Small intestine (tissue), 7 donors: ENCODE results near the gene IPCEF1. TPM values are rescaled to one million over a fixed set of nuclear protein-coding genes. Genes with fewer than 3 reads are reported as not detected.
"Not testable (repeated sequence)": the region's sequence is repeated elsewhere in the genome, so short reads cannot be mapped to it uniquely, and the experiment has no call there.

Source experiments
- DNase-seq, 2 donors: peaks; one replicate each; pipeline versions ENCODE4 v3.0.0 to v3.0.0-alpha.2; 2013
- FAIRE-seq: peaks from 2 replicates; lab custom pipeline; 2012; peaks lifted over from hg19 to GRCh38; lab: Jason Lieb, UNC
- H3K27ac ChIP-seq, 3 donors: one replicate each; pipeline ENCODE4 v1.5.1; 2013; ENCODE audit warnings: low read length in 2 of 3, mild to moderate bottlenecking in 2 of 3, control low read depth in 1 of 3, inconsistent platforms in 1 of 3, low read depth in 1 of 3, moderate library complexity in 1 of 3
- H3K27me3 ChIP-seq, 3 donors: one replicate each; pipeline ENCODE4 v1.6.1; 2013; ENCODE audit warnings: low read length in 3 of 3, inconsistent platforms in 1 of 3; ENCODE audit not compliant: control insufficient read depth in 3 of 3, insufficient read depth in 3 of 3
- H3K36me3 ChIP-seq, 3 donors: one replicate each; pipeline ENCODE4 v1.6.1; 2013; ENCODE audit warnings: low read length in 3 of 3, inconsistent platforms in 1 of 3, low read depth in 1 of 3, mild to moderate bottlenecking in 1 of 3, moderate library complexity in 1 of 3; ENCODE audit not compliant: control insufficient read depth in 3 of 3, insufficient read depth in 2 of 3
- H3K4me1 ChIP-seq, 3 donors: one replicate each; pipeline ENCODE4 v1.6.1; 2013; ENCODE audit warnings: low read length in 2 of 3, inconsistent platforms in 1 of 3, low read depth in 1 of 3, mild to moderate bottlenecking in 1 of 3, moderate library complexity in 1 of 3; ENCODE audit not compliant: control insufficient read depth in 3 of 3, insufficient read depth in 2 of 3
- H3K4me3 ChIP-seq, 3 donors: one replicate each; pipeline ENCODE4 v1.5.1; 2013; ENCODE audit warnings: low read length in 3 of 3, control low read depth in 1 of 3, inconsistent platforms in 1 of 3, low read depth in 1 of 3, mild to moderate bottlenecking in 1 of 3, moderate library complexity in 1 of 3
- H3K9me3 ChIP-seq, 2 donors: one replicate each; pipeline ENCODE4 v1.6.1; 2013; ENCODE audit warnings: low read depth in 1 of 2, low read length in 1 of 2; ENCODE audit not compliant: control insufficient read depth in 2 of 2, insufficient read depth in 1 of 2
- WGBS, 3 donors: extraction: QIAGEN DNeasy Blood & Tissue Kit; methylation state at CpG; one replicate each; pipeline ENCODE4 v1.1.7; 2013; 5-methylcytosine and 5-hydroxymethylcytosine counted together
- polyA plus RNA-seq, 4 donors: library from polyadenylated mRNA; stranded (reverse) in 3 of 4; unstranded in 1 of 4; fragments of 200-250 nt in 3 of 4; fragments of 120-200 nt in 1 of 4; gene quantifications; one replicate each; pipeline versions ENCODE4 v1.2.1 to v1.2.3, GENCODE V29; 2013
- donor health status: healthy with polysubstance abuse.
- donor health status: control.
- donor health status: control.
- donor health status: Bipolar disorder and iron deficiency.
- donor health status: healthy.

IPCEF1 gene
- polyA plus RNA-seq, 4 donors = 0.45 to 2.1 (median 0.79) TPM

DNA sequence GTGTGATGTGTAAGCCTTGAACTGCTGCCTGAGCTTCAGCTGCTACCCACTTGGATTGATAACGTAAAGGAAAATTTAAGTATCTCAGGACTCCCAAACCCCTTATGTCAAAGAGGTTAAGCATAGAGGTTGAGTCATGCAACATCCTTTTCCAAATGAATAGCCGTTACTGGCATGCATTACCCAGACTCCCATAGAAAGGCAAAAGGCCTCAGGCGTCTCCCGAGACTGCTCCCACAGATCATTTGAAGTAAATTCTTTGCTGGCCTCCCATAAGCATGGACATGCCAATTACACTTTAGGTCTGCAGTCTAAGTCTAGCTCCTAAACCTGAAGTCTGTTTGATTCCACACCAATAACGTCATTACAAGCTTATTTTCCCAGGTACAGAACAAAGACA lies 14.7 kb downstream of the IPCEF1 start:
- DNase-seq (no peak), FAIRE-seq (no peak)
- 77 to 85% (median 79%) methylated on average over 5 of the region's 5 CpGs for WGBS, 3 donors

DNA sequence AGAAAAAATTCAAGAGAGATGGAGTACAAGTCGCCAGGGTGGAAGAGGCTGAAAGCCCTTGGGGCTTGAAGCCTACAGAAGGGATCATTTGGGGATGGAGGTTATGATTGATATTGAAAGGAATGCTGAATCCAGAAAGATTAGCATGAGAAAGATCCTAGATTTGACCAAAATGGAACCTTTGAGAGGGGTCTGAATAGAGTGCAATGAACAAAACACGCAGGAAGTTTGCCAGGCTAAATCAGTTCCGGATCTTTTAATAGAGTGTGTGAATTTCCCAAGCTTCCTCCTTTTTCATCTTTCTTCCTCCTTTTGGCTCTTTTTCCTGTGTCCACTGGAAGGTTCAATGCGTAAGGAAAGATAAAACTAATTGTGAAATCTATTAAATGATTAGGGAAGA lies 15.3 kb downstream of the IPCEF1 start:
- Histone ChIP-seq H3K4me1 (no peaks in the 10 kb centered on the region), H3K27me3 (no peaks in the 10 kb centered on the region), H3K9me3 (no peaks in the 10 kb centered on the region), H3K36me3 (no peaks in the 10 kb centered on the region), H3K4me3 (no peak overlapping the region), H3K27ac (no peak overlapping the region)
- WGBS, 3 donors = 69 to 88% (median 80%) methylated on average over 4 of the region's 4 CpGs
- DNase-seq = no peak
- no peak for FAIRE-seq

More for the DNA sequence above, 14.7 kb downstream of the IPCEF1 start:
- Histone ChIP-seq H3K9me3 (peaks cover 0 to 3% of the 10 kb centered on the region in 2 donors), H3K27me3 (no peaks in the 10 kb centered on the region), H3K27ac (no peak overlapping the region), H3K4me1 (no peaks in the 10 kb centered on the region), H3K4me3 (no peak overlapping the region), H3K36me3 (no peaks in the 10 kb centered on the region)

DNA sequence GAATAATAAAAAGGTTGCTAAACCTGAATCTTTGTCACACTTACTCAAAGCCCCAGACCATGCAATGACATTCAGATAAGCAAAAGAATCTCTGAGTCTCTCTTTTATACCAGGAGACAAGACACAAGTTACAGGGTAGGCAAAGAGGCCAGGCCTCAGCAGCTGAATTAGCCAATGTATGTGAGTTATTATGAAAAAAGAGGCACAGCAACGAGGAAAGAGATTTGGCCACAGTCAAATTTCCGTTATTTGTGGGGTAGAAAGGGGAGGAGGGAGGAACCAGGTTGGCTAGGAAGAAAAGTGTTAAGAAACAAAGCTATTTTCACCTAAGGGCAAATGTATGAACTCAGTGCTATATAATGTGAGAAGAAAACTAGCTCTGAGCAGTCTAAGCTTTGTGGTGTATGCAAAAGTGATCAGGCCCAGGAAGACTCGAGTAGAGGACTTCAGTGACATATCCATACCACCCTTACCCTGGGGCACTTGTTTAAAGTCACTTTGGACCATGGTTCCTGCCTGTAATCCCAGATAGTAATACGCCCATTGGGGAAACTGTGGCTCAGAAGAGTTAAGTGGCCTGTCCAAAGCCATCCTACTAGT lies 19.1 kb downstream of the IPCEF1 start:
- WGBS, 3 donors = 77 to 83% (median 81%) methylated on average over 4 of the region's 4 CpGs
- no peak overlapping the region for H3K4me3 ChIP-seq
- DNase-seq = no peak
- H3K27ac ChIP-seq = no peak overlapping the region
- FAIRE-seq = no peak
- no peaks in the 10 kb centered on the region for H3K27me3 ChIP-seq
- H3K9me3 ChIP-seq = no peaks in the 10 kb centered on the region
- no peaks in the 10 kb centered on the region for H3K4me1 ChIP-seq
- no peaks in the 10 kb centered on the region for H3K36me3 ChIP-seq

DNA sequence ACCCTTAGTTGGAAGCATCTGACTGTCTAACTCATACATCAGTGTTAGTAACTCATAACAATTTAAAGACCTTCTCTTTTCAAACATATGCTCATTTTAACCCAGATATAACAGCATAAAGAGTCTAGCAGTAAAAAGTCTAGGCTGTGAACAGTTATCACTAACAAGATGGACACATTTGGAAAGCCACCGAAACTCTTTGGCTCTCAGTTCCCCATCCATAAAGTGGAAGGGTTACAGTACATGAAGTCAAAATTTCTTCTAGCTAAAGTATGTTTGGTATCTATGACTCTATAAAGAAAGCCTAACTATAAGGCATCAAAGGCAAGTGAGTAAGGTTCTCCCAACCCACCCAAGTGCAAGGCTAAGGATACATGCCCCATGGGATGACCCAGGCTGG lies 22.5 kb downstream of the IPCEF1 start:
- H3K9me3 ChIP-seq = not testable (repeated sequence)

DNA sequence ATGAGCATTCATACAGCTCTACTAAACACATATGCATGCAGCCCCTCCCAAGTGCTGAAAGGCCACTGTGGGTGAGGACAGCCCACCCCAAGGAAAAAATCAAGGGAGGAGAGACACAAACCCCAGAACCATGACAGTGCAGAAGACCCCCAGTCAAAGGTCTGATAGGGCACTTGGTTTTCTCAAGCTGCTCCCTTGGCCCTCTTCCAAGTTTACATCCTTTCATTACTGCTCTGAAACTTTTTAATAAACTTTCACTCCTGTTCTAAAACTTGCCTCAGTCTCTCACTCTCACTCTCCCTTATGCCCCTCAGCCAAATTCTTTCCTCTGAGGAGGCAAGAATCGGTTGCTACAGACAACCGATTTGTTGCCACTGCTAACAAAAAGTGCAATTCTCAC lies 24.9 kb downstream of the IPCEF1 start:
- Histone ChIP-seq H3K36me3 (no peaks in the 10 kb centered on the region), H3K9me3 (peaks cover 0 to 6% of the 10 kb centered on the region in 2 donors), H3K4me1 (no peaks in the 10 kb centered on the region), H3K27ac (no peak overlapping the region), H3K27me3 (no peaks in the 10 kb centered on the region), H3K4me3 (no peak overlapping the region)
- FAIRE-seq (no peak), DNase-seq (no peak)
- WGBS, 3 donors = 96% methylated on average over 2 of the region's 2 CpGs

More for the DNA sequence above, 22.5 kb downstream of the IPCEF1 start:
- not testable (repeated sequence) for H3K36me3 ChIP-seq, DNase-seq, H3K4me3 ChIP-seq, H3K27ac ChIP-seq, H3K27me3 ChIP-seq, H3K4me1 ChIP-seq
- WGBS, 3 donors = 85 to 96% (median 92%) methylated on average over 1 of the region's 1 CpG
- FAIRE-seq = peak; percentile 26

DNA sequence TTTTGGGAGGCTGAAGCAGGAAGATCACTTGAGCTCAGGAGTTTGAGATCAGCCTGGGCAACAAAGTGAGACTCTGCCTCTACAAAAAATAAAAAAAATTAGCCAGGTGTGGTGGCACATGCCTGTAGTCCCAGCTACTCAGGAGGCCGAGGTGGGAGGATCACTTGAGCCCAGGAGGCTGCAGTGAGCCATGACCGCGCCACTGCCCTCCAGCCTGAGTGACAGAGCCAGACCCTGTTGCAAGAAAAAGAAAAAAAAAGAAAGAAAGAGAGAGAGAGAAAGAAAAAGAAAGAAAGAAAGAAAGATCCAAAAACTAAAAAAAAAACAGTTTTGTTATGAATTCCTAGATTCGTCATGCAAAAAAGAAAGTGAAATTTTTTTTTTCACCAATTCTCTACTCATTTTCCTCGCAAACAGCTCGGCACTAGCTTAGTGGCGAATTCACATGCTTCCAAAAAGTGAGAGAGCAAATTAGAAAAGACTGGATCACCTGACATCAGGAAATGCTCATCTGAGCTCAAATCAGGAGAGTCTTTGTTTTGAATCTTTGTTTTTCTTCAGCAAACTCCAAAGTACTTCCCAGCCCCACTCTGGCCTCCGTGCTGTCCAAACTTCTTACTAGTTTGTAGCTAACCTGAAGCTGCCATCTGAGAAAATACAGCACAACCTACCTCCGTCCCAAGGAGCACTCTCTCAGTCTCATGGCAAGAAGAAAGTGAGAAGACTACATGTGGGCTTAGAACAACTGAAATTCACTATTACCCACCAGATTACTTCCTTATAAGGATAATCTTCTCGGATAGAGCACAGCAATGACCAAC lies 27.0 kb downstream of the IPCEF1 start:
- H3K4me1 ChIP-seq = no peaks in the 10 kb centered on the region
- peaks cover 0 to 6% of the 10 kb centered on the region in 2 donors for H3K9me3 ChIP-seq
- no peaks in the 10 kb centered on the region for H3K27me3 ChIP-seq
- H3K36me3 ChIP-seq = no peaks in the 10 kb centered on the region
- H3K4me3 ChIP-seq = no peak overlapping the region
- FAIRE-seq (no peak), DNase-seq (no peak)
- 72 to 87% (median 72%) methylated on average over 10 of the region's 10 CpGs for WGBS, 3 donors
- no peak overlapping the region for H3K27ac ChIP-seq

DNA sequence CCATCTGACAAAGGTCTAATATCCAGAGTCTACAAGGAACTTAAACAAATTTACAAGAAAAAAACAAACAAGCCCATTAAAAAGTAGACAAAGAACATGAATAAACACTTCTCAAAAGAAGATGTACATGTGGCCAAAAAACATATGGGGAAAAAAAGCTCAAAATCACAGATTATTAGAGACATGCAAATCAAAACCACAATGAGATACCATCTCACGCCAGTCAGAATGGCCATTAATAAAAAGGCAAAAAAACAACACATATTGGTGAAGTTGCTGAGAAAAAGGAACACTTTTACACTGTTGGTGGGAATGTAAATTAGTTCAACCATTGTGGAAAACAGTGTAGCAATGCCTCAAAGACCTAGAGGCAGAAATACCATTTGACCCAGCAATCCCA lies 29.3 kb downstream of the IPCEF1 start:
- H3K9me3 ChIP-seq, DNase-seq, H3K27me3 ChIP-seq, FAIRE-seq, H3K4me1 ChIP-seq, H3K36me3 ChIP-seq, H3K4me3 ChIP-seq, H3K27ac ChIP-seq: not testable (repeated sequence)
- WGBS, 3 donors = 57 to 93% (median 91%) methylated on average over 1 of the region's 1 CpG

DNA sequence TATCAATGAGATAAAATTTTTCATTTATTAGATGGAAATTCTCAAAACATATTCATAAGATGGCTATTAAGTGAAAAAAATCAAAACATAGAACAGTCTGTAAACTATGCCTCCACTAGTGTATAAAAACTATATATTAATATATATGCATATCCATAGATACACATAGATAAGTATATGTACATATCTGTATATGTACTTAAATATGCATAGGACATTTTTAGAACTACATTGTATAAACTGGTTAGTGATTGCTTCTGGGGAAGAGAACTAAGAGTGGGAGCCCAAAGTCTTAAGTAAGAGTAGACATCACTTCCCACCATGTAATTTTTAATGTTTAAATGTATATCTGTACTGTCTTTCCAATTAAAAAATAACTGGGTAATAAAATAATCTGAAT lies 31.5 kb downstream of the IPCEF1 start:
- Histone ChIP-seq H3K4me3 (no peak overlapping the region), H3K27me3 (no peaks in the 10 kb centered on the region), H3K27ac (no peak overlapping the region), H3K36me3 (no peaks in the 10 kb centered on the region), H3K4me1 (no peaks in the 10 kb centered on the region), H3K9me3 (no peaks in the 10 kb centered on the region)
- no peak for DNase-seq
- FAIRE-seq = no peak
